Heart right ventricle (tissue), 16 donors: ENCODE results near the gene VGLL3. TPM values are rescaled to one million over a fixed set of nuclear protein-coding genes. Genes with fewer than 3 reads are reported as not detected.

Experiments used
- ATAC-seq, 8 donors: fragments of 200-7000 bp; cut with Tn5 transposase; one replicate each; pipeline ENCODE4 v1.9.1; 2020; ENCODE audit warnings: mild to moderate bottlenecking in 8 of 8, moderate library complexity in 8 of 8, moderate number of reproducible peaks in 1 of 8
- DNase-seq, 2 donors: peaks; one replicate each; pipeline ENCODE4 v3.0.0-alpha.2; 2020
- H3K27ac ChIP-seq, 10 donors: fragments of 200-600 bp; sonication (generic) in 2 of 10; one replicate each; pipeline versions ENCODE4 v1.5.0 to v1.8.0; 2020 to 2022; ENCODE audit warnings: mild to moderate bottlenecking in 3 of 10
- H3K27me3 ChIP-seq, 7 donors: fragments of 200-600 bp; one replicate each; pipeline ENCODE4 v1.8.0; 2021 to 2022; ENCODE audit warnings: mild to moderate bottlenecking in 2 of 7
- H3K36me3 ChIP-seq, 9 donors: fragments of 200-600 bp; sonication (generic) in 1 of 9; one replicate each; pipeline versions ENCODE4 v1.5.0 to v1.8.0; 2020 to 2022; ENCODE audit warnings: mild to moderate bottlenecking in 2 of 9
- H3K4me1 ChIP-seq, 9 donors: fragments of 200-600 bp; sonication (generic) in 1 of 9; one replicate each; pipeline versions ENCODE4 v1.5.0 to v1.8.0; 2020 to 2022; ENCODE audit warnings: mild to moderate bottlenecking in 4 of 9
- H3K4me3 ChIP-seq, 10 donors: fragments of 200-600 bp; sonication (generic) in 2 of 10; one replicate each; pipeline versions ENCODE4 v1.5.0 to v1.8.0; 2020 to 2022; ENCODE audit warnings: mild to moderate bottlenecking in 7 of 10, moderate library complexity in 2 of 10
- H3K9me3 ChIP-seq, 11 donors: fragments of 200-600 bp in 10 of 11; sonication (generic) in 2 of 11; one replicate each; pipeline versions ENCODE4 v1.5.0 to v1.8.0; 2013 to 2022; ENCODE audit warnings: mild to moderate bottlenecking in 2 of 11, control low read depth in 1 of 11, moderate library complexity in 1 of 11
- WGBS, 2 donors: extraction: QIAGEN DNeasy Blood & Tissue Kit; methylation state at CpG; one replicate each; pipeline ENCODE4 v1.1.7; 2013; ENCODE audit warnings: inconsistent platforms in 1 of 2; 5-methylcytosine and 5-hydroxymethylcytosine counted together
- intact Hi-C, 10 donors: fragments of 100-400 bp; cut with DNase I; formaldehyde crosslinking; loops; one replicate each; pipeline versions ENCODE4 v1.11.1 to v1.14.2; 2022
- polyA plus RNA-seq, 2 donors: library from polyadenylated mRNA; stranded (reverse); fragments of 200-250 nt; gene quantifications; one replicate each; pipeline ENCODE4 v1.2.3, GENCODE V29; 2013
- total RNA-seq, 10 donors: library from RNA; stranded (reverse); fragmentation: NEBNext Ultra II Directional in 3 of 10; extraction: Animal tissue kit (Norgen Biotek cat#: 25700) in 3 of 10; gene quantifications; one replicate each; pipeline versions ENCODE4 v1.2.1 to v1.2.4, GENCODE V29; 2021 to 2023
- TF ChIP-seq, protein P1 (sequence below), 9 donors: fragments of 200-600 bp; sonication (generic) in 2 of 9; IDR thresholded peaks; one replicate each; pipeline versions ENCODE4 v1.5.0 to v1.8.0; 2021 to 2022; ENCODE audit warnings: antibody characterized with exemption in 9 of 9, mild to moderate bottlenecking in 5 of 9, moderate library complexity in 1 of 9
- donor health status: Arrhythmogenic right ventricular cardiomyopathy.
- donor health status: ischemic (EF 13 %, LVEDD 7.1; RV severe dilation, severe dysfunction).
- donor health status: healthy with polysubstance abuse.
- donor health status: DM: no; HTN: yes; CAD: no.
- donor health status: DM: no; HTN: no; CAD: no.
- donor health status: ischemic (EF 25% LVEDD 6.9; RV normal size, moderate dysfunction).
- donor health status: ischemic (EF 25% LVEDD 5.7; RV mildly dilated, moderate dysfunction).
- donor health status: healthy.
- donor health status: DM: yes; HTN: yes; CAD: no.
- donor health status: Ischemic cardiomyopathy.
- donor health status: ischemic (EF 35%, LVEDD 5.7; RV mildly dilated, moderate dysfunction).
- donor health status: nonischemic (EF 11% LVEDD 7.7; RV severe dilation, severe dysfunction).
- donor health status: DM: yes; HTN: yes; CAD: no.
- donor health status: PGD.
- donor health status: ischemic (EF 29% LVEDD 5.4; RV normal size, mild dysfunction).
- donor health status: nonischemic (EF 23%, LVEDD 6.1; RV moderate dilation, normal function).

VGLL3 gene
- total and polyA plus RNA-seq, 12 donors, result 1.0 to 15.3 (median 3.6) TPM

DNA sequence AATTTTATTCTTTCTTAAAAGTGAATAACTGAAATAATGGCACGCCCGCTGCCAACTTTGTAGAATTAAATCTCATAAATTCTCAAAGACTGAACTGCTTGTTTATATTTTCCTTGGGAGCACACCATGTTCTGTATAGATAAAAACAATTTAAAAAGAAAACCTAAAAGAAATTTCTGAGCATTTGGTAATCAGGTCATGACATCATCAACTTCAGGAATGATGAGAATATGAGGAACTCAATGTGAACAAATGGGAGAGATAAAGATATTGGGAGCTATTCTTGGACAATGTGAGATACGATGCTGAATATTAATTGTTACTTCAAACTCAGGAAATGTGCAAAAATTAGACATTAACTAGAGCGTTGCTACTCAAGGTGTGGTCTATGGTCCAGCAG is 10.0 kb upstream of the VGLL3 start:
- ATAC-seq (no peak), DNase-seq (no peak)
- no peaks in the 10 kb centered on the region for H3K27me3 ChIP-seq
- TF ChIP-seq, protein P1, sequence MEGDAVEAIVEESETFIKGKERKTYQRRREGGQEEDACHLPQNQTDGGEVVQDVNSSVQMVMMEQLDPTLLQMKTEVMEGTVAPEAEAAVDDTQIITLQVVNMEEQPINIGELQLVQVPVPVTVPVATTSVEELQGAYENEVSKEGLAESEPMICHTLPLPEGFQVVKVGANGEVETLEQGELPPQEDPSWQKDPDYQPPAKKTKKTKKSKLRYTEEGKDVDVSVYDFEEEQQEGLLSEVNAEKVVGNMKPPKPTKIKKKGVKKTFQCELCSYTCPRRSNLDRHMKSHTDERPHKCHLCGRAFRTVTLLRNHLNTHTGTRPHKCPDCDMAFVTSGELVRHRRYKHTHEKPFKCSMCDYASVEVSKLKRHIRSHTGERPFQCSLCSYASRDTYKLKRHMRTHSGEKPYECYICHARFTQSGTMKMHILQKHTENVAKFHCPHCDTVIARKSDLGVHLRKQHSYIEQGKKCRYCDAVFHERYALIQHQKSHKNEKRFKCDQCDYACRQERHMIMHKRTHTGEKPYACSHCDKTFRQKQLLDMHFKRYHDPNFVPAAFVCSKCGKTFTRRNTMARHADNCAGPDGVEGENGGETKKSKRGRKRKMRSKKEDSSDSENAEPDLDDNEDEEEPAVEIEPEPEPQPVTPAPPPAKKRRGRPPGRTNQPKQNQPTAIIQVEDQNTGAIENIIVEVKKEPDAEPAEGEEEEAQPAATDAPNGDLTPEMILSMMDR (IDR thresholded peaks at IDR 0.05), result no peak
- H3K36me3 ChIP-seq, result no peaks in the 10 kb centered on the region
- WGBS, 2 donors, result 82 to 90% methylated on average over 4 of the region's 4 CpGs
- no peaks in the 10 kb centered on the region for H3K9me3 ChIP-seq
- H3K27ac ChIP-seq, result no peak overlapping the region
- H3K4me3 ChIP-seq, result no peak overlapping the region
- intact Hi-C loops, result loop anchor here in 1 of 10 donors (10.0 kb wide), 1 partner anchor 84 kb away; no protein-coding TSS in a partner anchor
- peaks cover 0 to 5% (median 0%) of the 10 kb centered on the region in 9 donors for H3K4me1 ChIP-seq

DNA sequence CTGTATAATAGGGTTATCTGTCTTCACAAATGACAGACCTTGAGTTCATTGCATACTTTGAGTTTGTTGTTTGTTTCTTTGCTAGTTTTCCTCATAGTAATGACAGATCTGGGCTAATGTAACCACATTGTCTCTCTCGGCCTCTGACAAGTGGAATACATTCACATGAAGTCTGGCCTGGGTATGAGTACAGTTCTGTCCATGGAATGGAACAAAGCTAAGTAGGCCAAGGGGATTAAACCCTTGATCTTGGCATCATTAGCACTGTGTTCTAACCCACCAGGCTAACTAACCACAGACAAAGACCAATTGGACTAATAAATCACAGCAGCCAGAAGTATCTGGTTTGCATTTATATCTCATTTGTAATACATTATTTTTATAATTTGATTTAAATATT is 7.6 kb upstream of the VGLL3 start:
- Histone ChIP-seq H3K27me3 (no peaks in the 10 kb centered on the region), H3K4me1 (peaks cover 0 to 5% (median 0%) of the 10 kb centered on the region in 9 donors), H3K4me3 (no peak overlapping the region), H3K9me3 (no peaks in the 10 kb centered on the region), H3K27ac (no peak overlapping the region), H3K36me3 (no peaks in the 10 kb centered on the region)
- no peak for DNase-seq
- intact Hi-C loops, result loop anchor here in 2 of 10 donors (10.0 kb wide), 2 partner anchors 86 to 214 kb away; no protein-coding TSS in a partner anchor
- ATAC-seq, result no peak
- 77 to 79% methylated on average over 1 of the region's 1 CpG for WGBS, 2 donors
- TF ChIP-seq, protein P1 (IDR thresholded peaks at IDR 0.05), result no peak

DNA sequence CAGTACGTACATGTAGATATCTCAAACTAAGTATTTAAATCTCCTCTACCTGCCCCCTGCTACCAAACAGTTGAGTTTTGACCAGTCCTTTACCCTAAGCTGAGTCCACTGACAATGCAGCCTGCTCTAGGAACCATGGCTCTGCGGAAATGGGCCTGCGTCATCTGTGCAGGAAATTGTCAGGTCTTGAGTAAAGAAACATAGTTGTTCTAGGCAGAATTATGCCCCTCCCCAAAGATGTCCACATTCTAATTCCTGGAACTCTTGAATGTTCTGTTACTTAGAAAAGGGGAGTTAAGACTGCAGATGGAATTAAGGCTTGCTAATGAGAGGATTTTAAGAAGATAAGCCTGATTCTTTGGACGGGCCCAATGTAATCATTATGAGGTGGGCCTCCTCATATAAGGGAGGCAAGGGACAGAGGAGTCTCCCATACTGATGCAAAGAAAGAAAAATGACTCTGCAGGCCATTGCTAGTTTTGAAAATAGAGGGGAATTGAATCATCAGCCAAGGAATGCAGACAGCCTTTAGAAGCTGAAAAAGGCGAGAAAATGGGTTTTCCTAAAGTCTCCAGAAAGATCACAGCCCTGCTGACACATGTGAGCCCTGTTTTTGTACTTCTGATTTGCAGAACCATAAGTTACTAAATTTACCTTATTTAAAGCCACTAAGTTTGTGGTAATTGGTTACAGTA is 5.5 kb upstream of the VGLL3 start:
- no peak for DNase-seq
- Histone ChIP-seq H3K9me3 (no peaks in the 10 kb centered on the region), H3K4me1 (peaks cover 0 to 8% (median 0%) of the 10 kb centered on the region in 9 donors), H3K4me3 (no peak overlapping the region), H3K27ac (no peak overlapping the region), H3K27me3 (peaks cover 0 to 15% (median under 1%) of the 10 kb centered on the region in 7 donors), H3K36me3 (no peaks in the 10 kb centered on the region)
- TF ChIP-seq, protein P1 (IDR thresholded peaks at IDR 0.05), result no peak
- intact Hi-C loops, result loop anchor here in 2 of 10 donors (10.0 kb wide), 2 partner anchors 88 to 212 kb away; no protein-coding TSS in a partner anchor
- WGBS, 2 donors, result 84 to 87% methylated on average over 5 of the region's 5 CpGs
- no peak for ATAC-seq

DNA sequence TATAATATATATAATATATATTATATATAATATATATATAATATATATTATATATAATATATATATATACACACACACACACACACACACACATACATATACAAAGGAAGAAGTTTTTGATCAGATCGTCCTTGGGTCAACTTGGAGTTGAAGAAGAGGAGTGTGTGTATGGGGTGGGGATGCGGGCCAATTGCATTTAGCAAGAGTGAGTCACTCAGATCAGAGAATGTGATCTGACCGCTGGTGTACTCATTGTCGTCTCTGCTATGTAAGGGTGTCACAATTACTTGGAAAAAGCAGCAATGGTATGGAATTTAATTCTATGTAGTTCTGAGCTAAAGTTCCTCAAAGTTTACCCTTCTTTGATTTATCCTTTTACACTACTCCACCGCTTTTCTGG is 4.6 kb upstream of the VGLL3 start:
- peaks cover 0 to 23% (median 7%) of the 10 kb centered on the region in 7 donors for H3K27me3 ChIP-seq
- no peak overlapping the region for H3K27ac ChIP-seq
- ATAC-seq, result no peak

More for the DNA sequence above, 4.6 kb upstream of the VGLL3 start:
- H3K4me3 ChIP-seq, result no peak overlapping the region
- peaks cover 0 to 13% (median 0%) of the 10 kb centered on the region in 9 donors for H3K4me1 ChIP-seq
- TF ChIP-seq, protein P1 (IDR thresholded peaks at IDR 0.05), result no peak
- 83 to 89% methylated on average over 5 of the region's 5 CpGs for WGBS, 2 donors
- no peaks in the 10 kb centered on the region for H3K9me3 ChIP-seq
- intact Hi-C loops, result loop anchor here in 2 of 10 donors (10.0 kb wide), 2 partner anchors 89 to 211 kb away; no protein-coding TSS in a partner anchor
- H3K36me3 ChIP-seq, result no peaks in the 10 kb centered on the region
- no peak for DNase-seq
